HL-60/S4 (cell line): ENCODE results near the gene RUNDC3A.

Experiments used
- in situ Hi-C: fragments of 300-500 bp; cut with MboI; formaldehyde crosslinking; loops from 2 replicates; pipeline ENCODE4 v1.14.3; 2022; ENCODE audit warnings: low sequenced_read_pairs

RUNDC3A gene

DNA sequence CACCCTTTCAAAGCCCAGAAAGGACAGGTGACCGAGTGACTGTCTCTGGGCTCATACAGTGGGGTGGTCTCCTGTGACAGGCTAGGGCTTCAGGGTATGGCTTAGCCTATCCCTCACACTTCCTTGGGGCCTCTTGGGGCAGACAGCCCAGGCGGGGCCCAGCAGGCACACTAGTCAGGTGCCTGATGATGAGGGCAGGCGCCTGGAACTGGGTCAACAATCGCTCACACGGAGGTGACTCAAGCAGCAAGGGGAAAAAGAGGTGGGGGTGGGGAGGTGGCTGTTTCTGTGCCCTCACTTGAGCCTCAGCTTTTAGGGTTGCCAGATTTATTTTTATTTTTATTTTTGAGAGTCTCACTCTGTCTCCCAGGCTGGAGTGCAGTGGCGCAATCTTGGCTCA lies 30.3 kb downstream of the RUNDC3A start:
- in situ Hi-C loops: loop anchor here (25.0 kb wide), 1 partner anchor 126 kb away; the partner anchor contains the start of gene UBTF

DNA sequence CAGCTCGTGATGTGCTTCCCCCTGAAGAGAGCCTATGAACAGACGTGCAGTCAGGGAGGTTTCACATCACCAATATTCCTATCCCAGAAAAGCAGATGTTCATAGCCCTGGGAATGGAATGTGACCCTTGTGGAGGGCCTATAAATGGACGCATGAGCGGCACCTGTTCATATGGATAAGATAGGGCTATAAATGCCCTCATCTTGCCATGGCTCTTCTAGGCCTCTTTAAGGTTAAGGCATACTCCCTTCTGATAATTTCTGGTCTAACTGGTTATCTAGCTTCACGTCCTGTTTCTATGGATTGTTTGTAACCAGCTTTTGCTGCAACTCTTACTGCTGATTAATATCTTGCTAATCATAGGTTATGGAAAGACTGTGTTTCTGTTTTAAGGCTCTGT lies 32.2 kb downstream of the RUNDC3A start:
- in situ Hi-C loops: loop anchor here (25.0 kb wide), 1 partner anchor 128 kb away; the partner anchor contains the start of gene UBTF

GRCh38 chr17:44343510-44344209 lies 35.3 kb downstream of the RUNDC3A start:
- in situ Hi-C loops: loop anchor here (25.0 kb wide), 1 partner anchor 131 kb away; the partner anchor contains the start of gene UBTF

DNA sequence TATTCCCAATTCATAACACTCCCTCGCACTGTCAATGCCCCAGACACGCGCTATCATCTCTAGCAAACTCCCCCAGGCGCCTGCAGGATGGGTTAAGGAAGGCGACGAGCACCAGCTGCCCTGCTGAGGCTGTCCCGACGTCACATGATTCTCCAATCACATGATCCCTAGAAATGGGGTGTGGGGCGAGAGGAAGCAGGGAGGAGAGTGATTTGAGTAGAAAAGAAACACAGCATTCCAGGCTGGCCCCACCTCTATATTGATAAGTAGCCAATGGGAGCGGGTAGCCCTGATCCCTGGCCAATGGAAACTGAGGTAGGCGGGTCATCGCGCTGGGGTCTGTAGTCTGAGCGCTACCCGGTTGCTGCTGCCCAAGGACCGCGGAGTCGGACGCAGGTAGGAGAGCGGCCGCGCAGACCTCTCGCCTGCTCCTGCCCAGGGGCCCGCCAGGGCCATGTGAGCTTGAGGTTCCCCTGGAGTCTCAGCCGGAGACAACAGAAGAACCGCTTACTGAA lies 36.6 kb downstream of the RUNDC3A start, which contains the start of gene GRN:
GRN (plus strand) TSS at position 364 of the 515 bp plus-strand sequence. CDS start 3,863 bp downstream, outside the sequence.
- in situ Hi-C loops: loop anchor here (25.0 kb wide), 1 partner anchor 133 kb away; the partner anchor contains the start of gene UBTF

DNA sequence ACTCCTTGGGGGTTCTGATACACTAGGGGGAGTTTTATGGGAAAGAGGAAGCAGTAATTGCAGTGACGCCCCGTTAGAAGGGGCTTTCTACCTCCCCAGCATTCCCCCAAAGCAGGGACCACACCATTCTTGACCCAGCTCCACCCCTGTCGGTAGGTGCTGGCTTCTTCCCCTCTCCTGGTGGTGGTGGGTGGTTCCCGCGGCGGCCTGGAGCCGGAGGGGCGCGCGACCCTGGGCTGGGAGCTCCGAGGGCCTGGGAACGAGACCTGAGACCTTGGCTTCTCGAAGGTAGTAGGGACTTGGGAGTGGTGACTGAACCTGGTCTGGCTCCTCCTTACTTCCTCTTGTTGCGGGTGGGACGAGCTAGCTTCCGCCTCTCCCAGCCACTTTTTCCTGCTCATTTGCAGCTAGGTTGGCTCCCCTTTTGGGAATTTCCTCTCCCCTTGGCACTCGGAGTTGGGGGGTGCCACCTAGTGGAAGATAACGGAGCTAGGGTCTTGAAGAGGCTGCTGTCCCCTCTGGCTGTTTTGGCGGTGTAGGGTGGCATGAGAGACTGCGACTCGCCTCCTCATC lies 37.1 kb downstream of the RUNDC3A start:
- in situ Hi-C loops: loop anchor here (25.0 kb wide), 1 partner anchor 133 kb away; the partner anchor contains the start of gene UBTF

- in situ Hi-C loops: loop anchor here (25.0 kb wide), 1 partner anchor 134 kb away; the partner anchor contains the start of gene UBTF
Observed at GRCh38 chr17:44346064-44346844, 37.9 kb downstream of the RUNDC3A start.

DNA sequence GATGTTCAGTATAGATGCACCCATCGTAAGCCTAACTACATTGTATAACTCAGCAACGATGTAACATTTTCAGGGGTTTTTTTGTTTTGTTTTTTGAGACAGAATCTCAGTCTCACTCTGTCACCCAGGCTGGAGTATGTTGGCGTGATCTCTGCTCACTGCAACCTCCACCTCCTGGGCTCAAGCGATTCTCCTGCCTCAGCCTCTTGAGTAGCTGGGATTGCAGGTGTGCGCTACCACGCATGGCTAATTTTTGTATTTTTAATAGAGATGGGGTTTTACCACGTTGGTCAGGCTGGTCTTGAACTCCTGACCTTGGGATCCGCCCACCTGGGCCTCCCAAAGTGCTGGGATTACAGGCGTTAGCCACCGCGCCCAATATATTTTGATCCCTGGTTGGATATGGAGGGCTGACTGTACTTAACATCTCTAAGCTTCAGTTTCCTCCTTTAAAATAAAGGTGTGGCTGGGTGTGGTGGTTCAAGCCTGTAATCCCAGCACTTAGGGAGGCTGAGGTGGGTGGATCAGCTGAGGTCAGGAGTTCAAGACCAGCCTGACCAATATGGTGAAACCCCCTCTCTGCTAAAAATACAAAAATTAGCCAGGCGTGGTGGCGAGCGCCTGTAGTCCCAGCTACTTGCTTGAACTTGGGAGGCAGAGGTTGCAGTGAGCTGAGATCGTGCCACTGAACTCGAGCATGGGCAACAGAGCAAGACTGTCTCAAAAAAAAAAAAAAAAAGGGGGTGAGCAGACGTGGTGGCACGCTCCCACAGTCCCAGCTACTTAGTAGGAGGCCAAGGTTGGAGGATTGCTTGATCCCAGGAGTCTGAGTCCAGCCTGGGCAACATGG lies 39.0 kb downstream of the RUNDC3A start:
- in situ Hi-C loops: loop anchor here (25.0 kb wide), 1 partner anchor 135 kb away; the partner anchor contains the start of gene UBTF

GRCh38 chr17:44348234-44348987 lies 40.0 kb downstream of the RUNDC3A start:
- in situ Hi-C loops: loop anchor here (25.0 kb wide), 1 partner anchor 136 kb away; the partner anchor contains the start of gene UBTF

GRCh38 chr17:44348988-44349364 lies 40.6 kb downstream of the RUNDC3A start:
- in situ Hi-C loops: loop anchor here (25.0 kb wide), 1 partner anchor 137 kb away; the partner anchor contains the start of gene UBTF

GRCh38 chr17:44349553-44350070 lies 41.2 kb downstream of the RUNDC3A start:
- in situ Hi-C loops: loop anchor here (25.0 kb wide), 1 partner anchor 137 kb away; the partner anchor contains the start of gene UBTF

- in situ Hi-C loops: no loop called here
Observed at GRCh38 chr17:44350733-44351226, 42.4 kb downstream of the RUNDC3A start.

- in situ Hi-C loops: no loop called here
Observed at GRCh38 chr17:44351464-44351863, 43.1 kb downstream of the RUNDC3A start.

GRCh38 chr17:44351961-44352827 lies 43.8 kb downstream of the RUNDC3A start:
- in situ Hi-C loops: no loop called here

- in situ Hi-C loops: no loop called here
Observed at GRCh38 chr17:44352828-44353671, 44.6 kb downstream of the RUNDC3A start.

DNA sequence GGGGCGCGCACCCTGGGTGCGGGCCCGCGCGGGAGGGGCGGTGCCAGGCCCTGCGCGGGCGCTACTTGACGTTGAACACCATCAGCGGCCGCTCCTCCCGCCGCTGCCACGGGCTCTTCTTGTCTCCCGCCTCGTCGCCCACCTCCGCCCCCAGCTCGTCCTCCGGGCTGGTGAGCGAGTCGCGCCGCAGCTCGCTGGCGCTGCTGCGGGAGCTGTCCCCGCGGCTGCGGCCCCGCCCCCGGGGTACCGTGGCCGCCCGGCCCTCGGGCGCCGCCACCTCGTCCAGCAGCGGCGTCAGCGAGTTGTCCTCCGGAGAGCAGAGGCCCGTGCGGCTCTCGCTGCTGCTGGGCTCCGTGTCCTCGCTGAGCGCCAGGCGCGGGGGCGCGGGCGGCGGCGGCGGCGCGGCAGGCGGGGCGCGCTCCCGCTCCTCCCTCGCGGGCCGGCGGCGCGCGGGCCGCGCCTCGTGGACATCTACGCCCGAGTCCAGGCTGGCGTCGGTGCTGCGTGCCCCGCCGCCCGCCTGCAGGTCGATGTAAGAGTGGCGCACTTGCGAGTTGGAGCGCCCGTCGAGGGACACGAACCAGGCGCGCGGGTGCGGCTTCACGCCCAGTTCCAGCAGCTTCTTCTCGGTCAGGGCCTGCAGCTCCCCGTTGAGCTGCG lies 45.4 kb downstream of the RUNDC3A start:
- in situ Hi-C loops: no loop called here
